OCI-LY7 (cell line): ENCODE data around the gene OR2AT4. TPM values are rescaled to one million over a fixed set of nuclear protein-coding genes. Genes with fewer than 3 reads are reported as not detected.
A peak's percentile ranks its signal among the peaks of the same experiment; 100 is the strongest.

Source experiments
- BruUV-seq: library from RNA; stranded (reverse); fragments of 400-500 nt; replicated peaks from 2 replicates; lab custom pipeline; 2021; lab: Mats Ljungman, UMichigan
- CTCF ChIA-PET: fragments of 300-600 bp; sonication (Branson Sonifier 250); formaldehyde crosslinking; loops from one replicate; lab custom pipeline; 2022; ENCODE audit warnings: antibody characterized with exemption; ENCODE audit not compliant: unreplicated experiment; lab: Charles Lee
- POLR2A ChIA-PET: fragments of 300-600 bp; sonication (Branson Sonifier 250); formaldehyde crosslinking; loops from one replicate; lab custom pipeline; 2022; ENCODE audit warnings: antibody characterized with exemption; lab: Charles Lee
- DNase-seq: peaks from one replicate; pipeline ENCODE4 v3.0.0-alpha.2; 2015; ENCODE audit warnings: low spot score
- H2AFZ ChIP-seq: fragments of 200-600 bp; sonication (generic), shearing (Covaris generic); 2 replicates; pipeline ENCODE4 v1.6.1; 2014; ENCODE audit warnings: mild to moderate bottlenecking, antibody characterized with exemption, low read length, moderate library complexity
- H3K27ac ChIP-seq: fragments of 200-600 bp; sonication (generic); 2 replicates; pipeline ENCODE4 v1.5.1; 2014; ENCODE audit warnings: mixed run types, low read depth, mild to moderate bottlenecking, moderate library complexity, low read length, inconsistent platforms; ENCODE audit not compliant: poor library complexity, severe bottlenecking
- H3K36me3 ChIP-seq: fragments of 200-600 bp; sonication (generic); 2 replicates; pipeline ENCODE4 v1.6.1; 2014; ENCODE audit warnings: mild to moderate bottlenecking, antibody characterized with exemption, low read length, moderate library complexity, mixed read lengths; ENCODE audit not compliant: insufficient read depth
- H3K4me1 ChIP-seq: fragments of 200-600 bp; sonication (generic); 2 replicates; pipeline ENCODE4 v1.5.1; 2014; ENCODE audit warnings: mild to moderate bottlenecking, low read length; ENCODE audit not compliant: insufficient read depth, poor library complexity, severe bottlenecking
- H3K4me2 ChIP-seq: fragments of 200-600 bp; sonication (generic); 2 replicates; pipeline ENCODE4 v1.6.1; 2014; ENCODE audit warnings: mild to moderate bottlenecking, low read length
- H3K4me3 ChIP-seq: fragments of 200-600 bp; sonication (generic); 2 replicates; pipeline ENCODE4 v1.5.1; 2014; ENCODE audit warnings: mild to moderate bottlenecking, low read depth, low read length; ENCODE audit not compliant: poor library complexity, severe bottlenecking
- H3K79me2 ChIP-seq: fragments of 200-600 bp; sonication (generic); 2 replicates; pipeline ENCODE4 v1.6.1; 2016; ENCODE audit warnings: low read depth, mild to moderate bottlenecking, low read length, moderate library complexity, mixed read lengths; ENCODE audit not compliant: insufficient read depth
- H3K9me2 ChIP-seq: fragments of 200-600 bp; sonication (generic); 2 replicates; pipeline ENCODE4 v1.6.1; 2016; ENCODE audit warnings: mild to moderate bottlenecking, low read length, mixed read lengths; ENCODE audit not compliant: insufficient read depth
- H3K9me3 ChIP-seq: fragments of 200-600 bp; sonication (generic); 2 replicates; pipeline ENCODE4 v1.6.1; 2014; ENCODE audit warnings: mild to moderate bottlenecking, mixed run types, low read length, mixed read lengths
- H4K20me1 ChIP-seq: fragments of 200-600 bp; sonication (generic); 2 replicates; pipeline ENCODE4 v1.6.1; 2014; ENCODE audit warnings: mild to moderate bottlenecking, antibody characterized with exemption, low read length, moderate library complexity, mixed read lengths; ENCODE audit not compliant: insufficient read depth
- CTCF ChIP-seq: fragments of 200-600 bp; sonication (generic); conservative IDR thresholded peaks from 2 replicates; pipeline ENCODE4 v1.5.1; 2014; ENCODE audit warnings: mild to moderate bottlenecking, antibody characterized with exemption, low read length, moderate library complexity, mixed read lengths
- EZH2phosphoT487 ChIP-seq: fragments of 200-600 bp; sonication (generic); IDR thresholded peaks from 2 replicates; pipeline ENCODE4 v1.6.1; 2018; ENCODE audit warnings: low read depth, borderline replicate concordance, mild to moderate bottlenecking, mixed run types, antibody characterized with exemption, low read length, moderate library complexity, mixed read lengths
- intact Hi-C: fragments of 100-400 bp; cut with micrococcal nuclease; formaldehyde crosslinking; loops from one replicate; pipeline ENCODE4 v1.10.0; 2022; ENCODE audit not compliant: unreplicated experiment
- total RNA-seq, 2 experiments: library from RNA; depleted of rRNA in 1 of 2; stranded (reverse); fragments of >200 nt in 1 of 2; shearing (Covaris generic) in 1 of 2; gene quantifications; 2 replicates each; pipeline ENCODE4 v1.2.3, GENCODE V29; 2014 to 2022

Gene OR2AT4
- total RNA-seq, 2 experiments from 2014 or later = not detected

GRCh38 chr11:75103380-75104026 lies 6.8 kb upstream of the OR2AT4 start:
- TF ChIP-seq CTCF (no peak), EZH2phosphoT487 (no peak)
- Histone ChIP-seq H3K36me3 (no peaks in the 10 kb centered on the region), H3K79me2 (no peaks in the 10 kb centered on the region), H2AFZ (no peak overlapping the region), H3K4me1 (no peaks in the 10 kb centered on the region), H3K9me3 (no peaks in the 10 kb centered on the region), H3K4me3 (no peak overlapping the region), H3K4me2 (no peak overlapping the region), H3K27ac (no peak overlapping the region), H4K20me1 (no peaks in the 10 kb centered on the region), H3K9me2 (no peaks in the 10 kb centered on the region)
- ChIA-PET POLR2A (interaction anchor here (0.6 kb wide), 1 partner anchor 215 kb away, joined by 3 read pairs; no protein-coding TSS in a partner anchor), CTCF (no interaction called here)
- intact Hi-C loops = no loop called here
- no peak for DNase-seq
- no TSS peak for BruUV-seq

- Histone ChIP-seq H3K79me2 (no peaks in the 10 kb centered on the region), H4K20me1 (no peaks in the 10 kb centered on the region), H3K27ac (no peak overlapping the region), H3K36me3 (no peaks in the 10 kb centered on the region), H3K4me2 (no peak overlapping the region), H3K9me3 (no peaks in the 10 kb centered on the region), H2AFZ (no peak overlapping the region), H3K4me1 (no peaks in the 10 kb centered on the region), H3K4me3 (no peak overlapping the region), H3K9me2 (no peaks in the 10 kb centered on the region)
- intact Hi-C loops = no loop called here
- DNase-seq = no peak
- BruUV-seq = no TSS peak
- CTCF ChIA-PET = no interaction called here
- POLR2A ChIA-PET = interaction anchor here (0.7 kb wide), 4 partner anchors 74 to 514 kb away, joined by 3 to 4 read pairs (median 4); no protein-coding TSS in a partner anchor
- TF ChIP-seq EZH2phosphoT487 (no peak), CTCF (no peak)
These were observed 4.9 kb upstream of the OR2AT4 start for GRCh38 chr11:75101424-75102128.

- no peaks in the 10 kb centered on the region for H3K79me2 ChIP-seq
- no TSS peak for BruUV-seq
- CTCF ChIA-PET = no interaction called here
- TF ChIP-seq EZH2phosphoT487 = no peak
- no peak for TF ChIP-seq CTCF
- no peak overlapping the region for H3K27ac ChIP-seq
- no peaks in the 10 kb centered on the region for H3K9me2 ChIP-seq
- POLR2A ChIA-PET = interaction anchor here (0.6 kb wide), 1 partner anchor 872 kb away, joined by 3 read pairs; no protein-coding TSS in a partner anchor
- intact Hi-C loops = no loop called here
- no peak overlapping the region for H3K4me2 ChIP-seq
- no peaks in the 10 kb centered on the region for H3K9me3 ChIP-seq
- DNase-seq = peak; percentile 6
- H3K4me3 ChIP-seq = no peak overlapping the region
- H2AFZ ChIP-seq = no peak overlapping the region
- no peaks in the 10 kb centered on the region for H3K4me1 ChIP-seq
- H3K36me3 ChIP-seq = no peaks in the 10 kb centered on the region
- H4K20me1 ChIP-seq = no peaks in the 10 kb centered on the region
These were observed 3.6 kb upstream of the OR2AT4 start for GRCh38 chr11:75100314-75100713.
